ENCODE data around the gene PLXNA1. TPM values are rescaled to one million over a fixed set of nuclear protein-coding genes. Genes with fewer than 3 reads are reported as not detected.

The PLXNA1 gene
- total RNA-seq, 6 experiments from 2014 or later: 40.8 to 56.1 (median 45.4) TPM

DNA sequence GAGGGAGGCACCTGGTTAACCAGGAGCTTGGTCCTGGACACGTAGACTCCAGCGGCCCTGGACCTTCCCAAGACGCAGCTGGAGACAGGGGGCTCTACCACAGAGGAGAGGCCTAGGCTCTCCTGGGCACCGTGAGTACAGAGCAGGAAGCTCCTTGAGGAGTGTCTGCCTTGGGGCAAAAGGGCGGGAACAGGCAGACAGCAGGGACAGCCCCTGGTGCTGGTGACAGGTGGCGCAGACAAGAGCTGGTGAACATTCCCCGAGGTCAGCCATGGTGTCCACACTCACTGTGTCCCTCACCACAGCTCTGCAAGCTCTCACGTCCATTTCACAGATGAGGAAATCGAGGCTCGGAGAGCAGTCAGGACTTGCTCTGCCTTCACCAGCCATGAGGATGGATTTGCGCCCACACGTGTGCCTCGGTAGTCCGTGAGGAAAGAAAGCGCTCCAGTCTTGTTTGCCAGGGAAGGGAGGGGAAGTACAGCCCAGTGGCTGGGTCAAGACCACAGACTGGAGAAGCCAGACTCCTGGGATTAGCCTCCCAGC is 2.6 kb upstream of the PLXNA1 start:
- TF ChIP-seq CTCF (IDR thresholded peaks at IDR 0.05): no peak
- H3K4me3 Mint-ChIP-seq: no peak overlapping the region
- no peak overlapping the region for H3K27ac Mint-ChIP-seq
- peaks cover 1% of the 10 kb centered on the region for H3K36me3 Mint-ChIP-seq (ENCODE audit: low read depth)
- H3K4me1 Mint-ChIP-seq (ENCODE audit: low read depth): peaks cover 20% of the 10 kb centered on the region
- peaks cover 3% of the 10 kb centered on the region for H3K9me3 Mint-ChIP-seq
- DNase-seq: no peak
- H3K27me3 Mint-ChIP-seq (ENCODE audit: insufficient read depth): peaks cover 2% of the 10 kb centered on the region

DNA sequence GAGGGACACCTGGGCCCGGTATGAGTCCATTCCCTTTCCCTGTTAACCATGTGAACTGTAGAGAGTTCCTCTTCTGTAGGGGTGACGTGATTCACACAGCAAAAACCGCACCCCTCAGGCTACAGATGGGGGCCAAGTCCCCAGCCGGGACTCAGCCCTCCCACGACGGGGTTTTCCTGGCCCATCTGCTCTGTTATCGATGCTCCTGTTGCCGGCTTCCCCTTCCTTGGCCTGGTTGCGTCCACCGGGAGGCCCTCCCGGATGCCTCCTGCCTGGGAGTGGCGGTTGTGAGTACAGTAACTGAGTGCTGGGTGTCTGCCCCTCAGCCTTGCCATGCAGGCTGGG is 817 bp upstream of the PLXNA1 start:
- Mint-ChIP-seq H3K4me1 (ENCODE audit: low read depth) (peaks cover 32% of the 10 kb centered on the region), H3K4me3 (peak overlapping the region; percentile 86), H3K27me3 (ENCODE audit: insufficient read depth) (peaks cover 2% of the 10 kb centered on the region), H3K36me3 (ENCODE audit: low read depth) (no peaks in the 10 kb centered on the region), H3K9me3 (no peaks in the 10 kb centered on the region), H3K27ac (peak overlapping the region; percentile 71)
- peak; percentile 31 for DNase-seq
- TF ChIP-seq CTCF (IDR thresholded peaks at IDR 0.05): no peak

DNA sequence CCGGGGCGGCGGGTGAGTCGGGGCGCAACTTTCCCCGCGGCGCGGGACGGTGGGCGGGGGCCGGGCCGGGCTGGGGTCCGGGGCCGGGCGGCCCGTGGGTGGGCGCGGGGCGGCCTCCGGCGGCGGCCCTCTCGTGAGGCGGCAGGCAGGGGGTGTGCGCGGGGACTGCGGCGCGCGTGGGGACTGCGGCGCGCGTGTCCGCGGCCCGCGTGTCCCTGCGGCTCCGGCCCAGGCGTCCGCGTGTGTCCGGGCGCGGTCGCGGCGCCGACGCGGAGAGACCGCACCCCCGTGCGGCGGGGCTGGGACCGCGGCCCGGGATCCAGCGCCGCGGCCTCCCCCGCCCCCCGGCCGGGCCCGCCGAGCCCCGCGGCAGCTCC is 349 bp downstream of the PLXNA1 start:
- Mint-ChIP-seq H3K36me3 (ENCODE audit: low read depth) (no peaks in the 10 kb centered on the region), H3K9me3 (no peaks in the 10 kb centered on the region), H3K27ac (no peak overlapping the region), H3K4me1 (ENCODE audit: low read depth) (peaks cover 32% of the 10 kb centered on the region), H3K27me3 (ENCODE audit: insufficient read depth) (peaks cover 2% of the 10 kb centered on the region), H3K4me3 (no peak overlapping the region)
- DNase-seq: no peak
- TF ChIP-seq CTCF (IDR thresholded peaks at IDR 0.05): no peak

DNA sequence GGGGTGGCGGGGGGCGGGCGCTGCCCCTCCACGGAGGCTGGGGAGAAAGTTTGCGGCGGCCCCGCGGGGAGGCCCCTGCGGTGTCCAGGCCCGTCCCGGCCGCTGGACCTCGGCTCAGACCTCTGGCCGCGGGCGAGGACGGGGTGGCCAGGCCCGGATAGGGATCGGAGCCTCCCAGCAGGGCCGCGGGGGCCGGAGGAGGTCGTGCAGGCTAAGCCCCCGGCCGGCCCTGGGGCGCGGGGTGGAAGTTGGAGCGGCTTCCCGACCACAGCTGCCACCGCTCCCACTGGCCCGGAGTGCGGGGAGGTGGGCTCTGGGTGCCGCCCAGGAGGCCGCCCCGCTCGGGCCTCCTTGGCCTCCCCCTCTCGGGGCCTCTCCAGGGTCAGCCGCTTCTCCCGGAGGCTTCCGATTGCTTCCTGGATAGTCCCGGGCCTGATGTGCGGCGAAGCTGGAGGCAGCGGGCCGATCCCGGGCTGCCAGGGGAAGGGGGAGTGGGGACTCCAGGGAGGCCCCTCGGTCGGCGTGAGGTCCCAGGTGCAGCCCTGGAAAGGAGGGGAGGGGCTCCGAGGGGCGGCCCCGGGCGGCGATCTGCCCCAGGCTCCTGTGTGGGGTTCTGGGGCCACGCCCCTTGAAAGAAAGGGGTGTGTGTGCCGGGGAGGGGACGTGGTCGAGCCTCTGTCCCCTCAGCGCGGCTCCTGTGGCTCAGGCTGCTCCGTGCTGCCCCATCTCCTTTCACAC is 907 bp downstream of the PLXNA1 start:
- no peaks in the 10 kb centered on the region for H3K9me3 Mint-ChIP-seq
- no peak overlapping the region for H3K27ac Mint-ChIP-seq
- H3K4me3 Mint-ChIP-seq: peak overlapping the region; percentile 83
- H3K4me1 Mint-ChIP-seq (ENCODE audit: low read depth): peaks cover 32% of the 10 kb centered on the region
- DNase-seq: no peak
- H3K27me3 Mint-ChIP-seq (ENCODE audit: insufficient read depth): peaks cover 2% of the 10 kb centered on the region
- TF ChIP-seq CTCF (IDR thresholded peaks at IDR 0.05): no peak
- H3K36me3 Mint-ChIP-seq (ENCODE audit: low read depth): no peaks in the 10 kb centered on the region

- H3K27me3 Mint-ChIP-seq (ENCODE audit: insufficient read depth): no peaks in the 10 kb centered on the region; the same call in none of the 2 replicates
- peaks cover 26% of the 10 kb centered on the region for H3K4me1 Mint-ChIP-seq (ENCODE audit: low read depth)
- H3K4me3 Mint-ChIP-seq: peak overlapping the region; percentile 83
- TF ChIP-seq CTCF (IDR thresholded peaks at IDR 0.05): no peak
- no peaks in the 10 kb centered on the region for H3K36me3 Mint-ChIP-seq (ENCODE audit: low read depth)
- H3K9me3 Mint-ChIP-seq: no peaks in the 10 kb centered on the region
- no peak for DNase-seq
- H3K27ac Mint-ChIP-seq: no peak overlapping the region
Observed at GRCh38 chr3:126984391-126985131, 1.6 kb downstream of the PLXNA1 start.

All from HFFc6 (cell line).